ENCODE measurements around the gene NPAS3. TPM values are rescaled to one million over a fixed set of nuclear protein-coding genes. Genes with fewer than 3 reads are reported as not detected.

The NPAS3 gene
- total and polyA plus RNA-seq, 2 donors (not counting 3 experiments of a cell fraction or from before 2014, with no cell fraction given), result 0.10 to 0.13 TPM

DNA sequence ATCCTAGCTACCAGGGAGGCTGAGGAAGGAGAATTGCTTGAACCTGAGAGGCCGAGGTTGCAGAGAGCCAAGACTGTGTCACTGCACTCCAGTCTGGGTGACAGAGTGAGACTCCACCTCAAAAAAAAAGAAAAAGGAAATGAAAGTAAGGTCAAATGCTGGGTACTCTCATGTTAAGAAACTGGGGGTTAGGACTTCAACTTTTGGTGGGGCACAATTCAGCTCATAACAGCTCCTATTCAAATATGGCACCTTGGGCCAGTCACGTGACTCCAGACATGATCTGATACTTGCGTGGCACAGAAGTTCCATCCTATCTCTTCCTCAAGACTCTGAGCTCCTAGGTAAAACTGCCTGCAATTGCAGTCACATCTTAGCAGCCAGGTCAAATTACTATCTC, 869.5 kb downstream of the NPAS3 start:
- FAIRE-seq, result no peak
- POLR2A ChIA-PET, result no interaction called here

More for the DNA sequence above, 869.5 kb downstream of the NPAS3 start:
- Histone ChIP-seq H4K20me1 (replicated peaks; ENCODE audit: control insufficient read depth, extremely low read depth, insufficient read depth, low read length) (no peaks in the 10 kb centered on the region), H3K4me1 (ENCODE audit: control insufficient read depth, extremely low read depth, insufficient read depth, low read length) (no peaks in the 10 kb centered on the region), H3K27ac (ENCODE audit: insufficient read depth, low read depth, low read length) (no peak overlapping the region), H3K36me3 (ENCODE audit: control insufficient read depth in 2 of 2, extremely low read depth in 1 of 2, insufficient read depth in 2 of 2, low read length in 2 of 2) (no peaks in the 10 kb centered on the region), H3K4me2 (ENCODE audit: insufficient read depth, low read length) (no peak overlapping the region), H3K9me3 (replicated peaks; ENCODE audit: control insufficient read depth, insufficient read depth, low read length) (no peaks in the 10 kb centered on the region), H2AFZ (ENCODE audit: low read depth, low read length) (no peak overlapping the region), H3K4me3 (replicated peaks in 1 of 3; ENCODE audit: insufficient read depth in 1 of 3, low read depth in 1 of 3, low read length in 3 of 3) (no peak overlapping the region), H3K9ac (replicated peaks; ENCODE audit: extremely low read depth, insufficient read depth, low read length) (no peak overlapping the region), H3K27me3 (ENCODE audit: control insufficient read depth in 2 of 2, insufficient read depth in 2 of 2, low read length in 2 of 2) (peaks cover 3 to 16% of the 10 kb centered on the region in 2 experiments), H3K79me2 (ENCODE audit: control insufficient read depth, insufficient read depth, low read length) (no peaks in the 10 kb centered on the region), H3K9me1 (replicated peaks; ENCODE audit: control insufficient read depth, extremely low read depth, insufficient read depth, low read length) (no peaks in the 10 kb centered on the region)
- dilution Hi-C loops (cut with MboI; ENCODE audit: extremely low pct_ligation_motif_present, low sequenced_read_pairs), result no loop called here
- BruUV-seq (replicated peaks), result no TSS peak
- TF ChIP-seq, protein P1, sequence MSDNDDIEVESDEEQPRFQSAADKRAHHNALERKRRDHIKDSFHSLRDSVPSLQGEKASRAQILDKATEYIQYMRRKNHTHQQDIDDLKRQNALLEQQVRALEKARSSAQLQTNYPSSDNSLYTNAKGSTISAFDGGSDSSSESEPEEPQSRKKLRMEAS (IDR thresholded peaks at IDR 0.05; ENCODE audit: insufficient read depth, insufficient read length), result no peak
- TF ChIP-seq MYC (IDR thresholded peaks at IDR 0.05; ENCODE audit: low read depth, low read length) (no peak), POLR2A (IDR thresholded peaks at IDR 0.05; ENCODE audit: low read depth, low read length) (no peak), EZH2 (IDR thresholded peaks at IDR 0.05; ENCODE audit: borderline replicate concordance, low read depth, low read length, severe bottlenecking) (no peak), JUN (IDR thresholded peaks at IDR 0.05; ENCODE audit: borderline replicate concordance, insufficient read depth, insufficient read length, low read depth) (no peak), GATA2 (IDR thresholded peaks at IDR 0.05; ENCODE audit: insufficient read depth, insufficient read length, low read depth, low read length) (no peak), POLR2AphosphoS5 (IDR thresholded peaks at IDR 0.05; ENCODE audit: insufficient read depth, low read depth, low read length) (no peak), FOS (IDR thresholded peaks at IDR 0.05; ENCODE audit: borderline replicate concordance, insufficient read depth, low read length) (no peak)
- TF ChIP-seq, protein P2, sequence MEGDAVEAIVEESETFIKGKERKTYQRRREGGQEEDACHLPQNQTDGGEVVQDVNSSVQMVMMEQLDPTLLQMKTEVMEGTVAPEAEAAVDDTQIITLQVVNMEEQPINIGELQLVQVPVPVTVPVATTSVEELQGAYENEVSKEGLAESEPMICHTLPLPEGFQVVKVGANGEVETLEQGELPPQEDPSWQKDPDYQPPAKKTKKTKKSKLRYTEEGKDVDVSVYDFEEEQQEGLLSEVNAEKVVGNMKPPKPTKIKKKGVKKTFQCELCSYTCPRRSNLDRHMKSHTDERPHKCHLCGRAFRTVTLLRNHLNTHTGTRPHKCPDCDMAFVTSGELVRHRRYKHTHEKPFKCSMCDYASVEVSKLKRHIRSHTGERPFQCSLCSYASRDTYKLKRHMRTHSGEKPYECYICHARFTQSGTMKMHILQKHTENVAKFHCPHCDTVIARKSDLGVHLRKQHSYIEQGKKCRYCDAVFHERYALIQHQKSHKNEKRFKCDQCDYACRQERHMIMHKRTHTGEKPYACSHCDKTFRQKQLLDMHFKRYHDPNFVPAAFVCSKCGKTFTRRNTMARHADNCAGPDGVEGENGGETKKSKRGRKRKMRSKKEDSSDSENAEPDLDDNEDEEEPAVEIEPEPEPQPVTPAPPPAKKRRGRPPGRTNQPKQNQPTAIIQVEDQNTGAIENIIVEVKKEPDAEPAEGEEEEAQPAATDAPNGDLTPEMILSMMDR (IDR thresholded peaks at IDR 0.05; ENCODE audit: extremely low read depth in 1 of 2, insufficient read depth in 1 of 2, low read depth in 1 of 2, low read length in 2 of 2), result no peak
- CTCF ChIA-PET, result interaction anchor here (1.3 kb wide), 1 partner anchor 15 kb away, joined by 3 read pairs; no protein-coding TSS in a partner anchor
- intact Hi-C loops (cut with micrococcal nuclease), result no loop called here
- DNase-seq (ENCODE audit: low read depth, low spot score), result no peak

Data from endothelial cell of umbilical vein (primary cell).